ENCODE data around the gene AMPD3.

AMPD3 gene

GRCh38 chr11:10490398-10491241, 35.6 kb downstream of the AMPD3 start:
- no peak for DNase-seq

- DNase-seq: no peak
These were observed 37.0 kb downstream of the AMPD3 start for GRCh38 chr11:10492084-10492483.

GRCh38 chr11:10493041-10493663, 38.1 kb downstream of the AMPD3 start:
- no peak for DNase-seq

GRCh38 chr11:10494636-10495463, 39.8 kb downstream of the AMPD3 start:
- no peak for DNase-seq

- no peak for DNase-seq
These were observed 40.4 kb downstream of the AMPD3 start for GRCh38 chr11:10495464-10495786.

- no peak for DNase-seq
These were observed 41.4 kb downstream of the AMPD3 start for GRCh38 chr11:10496296-10496936.

- DNase-seq: no peak
These were observed 42.4 kb downstream of the AMPD3 start for GRCh38 chr11:10497371-10498021.

- DNase-seq: no peak
These were observed 42.9 kb downstream of the AMPD3 start for GRCh38 chr11:10498022-10498400.

GRCh38 chr11:10498426-10499250, 43.6 kb downstream of the AMPD3 start:
- no peak for DNase-seq

- DNase-seq: no peak
These were observed 44.4 kb downstream of the AMPD3 start for GRCh38 chr11:10499452-10499851.

GRCh38 chr11:10499874-10500601, 45.0 kb downstream of the AMPD3 start:
- no peak for DNase-seq

GRCh38 chr11:10500757-10501684, 46.0 kb downstream of the AMPD3 start:
- DNase-seq: no peak

GRCh38 chr11:10502065-10502680, 47.1 kb downstream of the AMPD3 start:
- DNase-seq: no peak

GRCh38 chr11:10502770-10503169, 47.7 kb downstream of the AMPD3 start:
- DNase-seq: no peak

- peak; percentile 44 for DNase-seq
These were observed 48.2 kb downstream of the AMPD3 start for GRCh38 chr11:10503221-10503620.

GRCh38 chr11:10503777-10504480, 48.9 kb downstream of the AMPD3 start:
- no peak for DNase-seq

- DNase-seq: no peak
These were observed 49.4 kb downstream of the AMPD3 start for GRCh38 chr11:10504490-10504889.

- DNase-seq: no peak
These were observed 50.4 kb downstream of the AMPD3 start for GRCh38 chr11:10505278-10506007.
